ENCODE measurements around the gene TNF.

Gene TNF

DNA sequence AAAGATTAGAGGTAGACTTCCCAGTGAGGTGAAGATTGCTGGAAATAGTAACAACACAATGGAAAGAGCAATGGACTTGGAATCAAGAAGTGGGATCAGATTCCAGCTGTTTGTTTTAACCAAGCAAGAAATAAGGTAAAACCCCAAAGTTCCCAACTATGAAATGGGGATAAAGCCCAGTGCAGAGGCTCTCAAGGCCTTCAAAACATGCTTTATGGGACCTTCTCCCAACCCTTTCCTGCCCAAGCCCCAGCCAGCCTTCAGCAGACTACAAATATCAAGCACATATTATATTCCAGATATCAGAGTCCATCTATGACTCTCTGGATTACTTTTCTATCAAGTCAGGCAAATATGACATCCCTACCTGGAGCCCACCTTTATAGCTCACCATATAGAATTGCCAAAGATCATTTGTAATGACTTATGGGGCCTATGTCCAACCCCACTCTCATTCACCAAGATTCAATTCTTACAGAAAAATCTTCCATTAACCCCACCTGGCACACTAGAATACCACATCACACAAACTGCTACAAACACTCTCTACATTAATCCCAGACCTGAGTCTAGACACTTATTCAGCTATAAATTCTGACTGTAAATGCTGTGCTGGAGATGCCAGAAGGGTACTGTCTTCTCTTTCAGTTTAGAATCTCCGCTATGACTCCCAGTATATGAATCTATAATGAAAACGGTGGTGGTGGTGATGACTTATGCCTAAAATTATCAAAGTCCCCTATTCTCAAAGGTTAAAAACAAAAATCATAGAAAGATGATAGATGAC lies 39.6 kb upstream of the TNF start:
- Mint-ChIP-seq H3K36me3 (peaks cover 85% of the 10 kb centered on the region), H3K4me3 (no peak overlapping the region), H3K27me3 (no peaks in the 10 kb centered on the region), H3K4me1 (peaks cover 65% of the 10 kb centered on the region), H3K27ac (no peak overlapping the region), H3K9me3 (no peaks in the 10 kb centered on the region)
- CTCF ChIA-PET = interaction anchor here (1.4 kb wide), 1 partner anchor 62 kb away, joined by 5 read pairs; no protein-coding TSS in a partner anchor
- no peak for DNase-seq

GRCh38 chr6:31538805-31539400 lies 36.5 kb upstream of the TNF start:
- Mint-ChIP-seq H3K27ac (peak overlapping the region; percentile 6), H3K36me3 (peaks cover 67% of the 10 kb centered on the region), H3K27me3 (no peaks in the 10 kb centered on the region), H3K9me3 (no peaks in the 10 kb centered on the region), H3K4me1 (peaks cover 69% of the 10 kb centered on the region), H3K4me3 (peak overlapping the region; percentile 99)
- CTCF ChIA-PET = interaction anchor here (1.3 to 5.9 kb wide), 2 partner anchors 42 to 58 kb away, joined by 3 to 31 read pairs; no protein-coding TSS in a partner anchor
- no peak for DNase-seq

DNA sequence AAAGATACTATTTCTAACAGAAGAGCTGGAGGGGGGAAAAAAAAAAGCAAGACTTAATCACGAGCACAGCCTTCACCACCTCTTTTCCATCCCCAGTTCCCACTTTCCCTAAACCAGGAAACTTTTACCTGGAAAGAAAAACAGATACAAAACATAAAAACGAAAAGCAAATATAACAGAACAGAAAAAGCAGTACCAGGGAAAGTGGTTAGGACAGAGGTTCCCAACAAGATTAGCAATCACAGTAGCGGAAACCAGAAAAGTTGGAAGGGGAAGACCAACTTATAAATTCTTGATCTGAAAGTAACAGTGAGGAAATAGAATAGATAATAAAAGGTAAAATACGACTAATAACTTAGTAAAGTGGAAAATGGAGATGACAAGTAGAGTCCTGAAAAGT lies 34.7 kb upstream of the TNF start:
- DNase-seq = no peak
- peak overlapping the region; percentile 99 for H3K4me3 Mint-ChIP-seq

GRCh38 chr6:31541059-31541657 lies 34.2 kb upstream of the TNF start:
- no peaks in the 10 kb centered on the region for H3K27me3 Mint-ChIP-seq
- no peaks in the 10 kb centered on the region for H3K9me3 Mint-ChIP-seq
- H3K4me1 Mint-ChIP-seq = peaks cover 67% of the 10 kb centered on the region
- peak overlapping the region; percentile 98 for H3K27ac Mint-ChIP-seq
- CTCF ChIA-PET = interaction anchor here (0.7 to 5.9 kb wide), 8 partner anchors 10 to 144 kb away, joined by 3 to 31 read pairs (median 4); partner anchors contain the start of gene NCR3
- peak; percentile 80 for DNase-seq
- peaks cover 45% of the 10 kb centered on the region for H3K36me3 Mint-ChIP-seq
- H3K4me3 Mint-ChIP-seq = peak overlapping the region; percentile 99

More for the DNA sequence above, 34.7 kb upstream of the TNF start:
- peaks cover 68% of the 10 kb centered on the region for H3K4me1 Mint-ChIP-seq
- peak overlapping the region; percentile 98 for H3K27ac Mint-ChIP-seq
- no peaks in the 10 kb centered on the region for H3K27me3 Mint-ChIP-seq
- CTCF ChIA-PET = interaction anchor here (0.7 to 5.9 kb wide), 6 partner anchors 10 to 140 kb away, joined by 3 to 31 read pairs (median 9); no protein-coding TSS in a partner anchor
- no peaks in the 10 kb centered on the region for H3K9me3 Mint-ChIP-seq
- peaks cover 51% of the 10 kb centered on the region for H3K36me3 Mint-ChIP-seq

GRCh38 chr6:31541658-31542521 lies 33.5 kb upstream of the TNF start, which contains the start of gene DDX39B:
TSS of gene DDX39B (minus strand) at chr6:31542003. CDS start at chr6:31540532, 1,471 bp downstream.
- Mint-ChIP-seq H3K4me3 (peak within 1 kb of the TSS; percentile 99), H3K9me3 (no peaks in the 10 kb centered on the region), H3K36me3 (peaks cover 39% of the 10 kb centered on the region), H3K27ac (peak within 1 kb of the TSS; percentile 98), H3K27me3 (no peaks in the 10 kb centered on the region), H3K4me1 (peaks cover 68% of the 10 kb centered on the region)
- CTCF ChIA-PET = interaction anchor here (1.1 to 5.9 kb wide), 8 partner anchors 9 to 321 kb away, joined by 3 to 31 read pairs (median 4); partner anchors contain the start of gene NCR3
- peak; percentile 95 for DNase-seq

- no peaks in the 10 kb centered on the region for H3K9me3 Mint-ChIP-seq
- H3K4me3 Mint-ChIP-seq = peak overlapping the region; percentile 99
- H3K27me3 Mint-ChIP-seq = no peaks in the 10 kb centered on the region
- peaks cover 28% of the 10 kb centered on the region for H3K36me3 Mint-ChIP-seq
- peaks cover 74% of the 10 kb centered on the region for H3K4me1 Mint-ChIP-seq
- no peak for DNase-seq
- CTCF ChIA-PET = interaction anchor here (5.9 kb wide), 1 partner anchor 54 kb away, joined by 31 read pairs; no protein-coding TSS in a partner anchor
- no peak overlapping the region for H3K27ac Mint-ChIP-seq
These were observed 31.7 kb upstream of the TNF start for GRCh38 chr6:31543639-31544038.

DNA sequence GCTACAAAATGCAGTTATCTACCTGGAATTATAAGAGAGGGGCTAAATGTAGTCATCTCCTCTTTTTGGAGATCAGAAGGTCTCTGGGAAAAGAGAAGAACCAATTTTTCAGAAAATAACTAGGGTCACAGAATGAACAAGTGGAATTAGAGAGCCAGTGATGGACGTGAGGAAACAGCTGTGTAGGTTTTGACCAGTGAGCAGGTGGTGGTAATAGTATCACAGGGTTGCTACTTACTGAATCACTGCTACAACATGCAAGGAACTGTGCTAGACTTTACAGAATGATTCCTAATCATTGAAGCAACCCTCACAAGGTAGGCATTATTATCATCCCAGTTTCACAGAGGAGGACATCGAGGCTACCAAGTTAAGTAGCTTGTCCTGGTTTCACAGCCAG lies 30.7 kb upstream of the TNF start:
- H3K36me3 Mint-ChIP-seq = peaks cover 20% of the 10 kb centered on the region
- CTCF ChIA-PET = interaction anchor here (17.7 kb wide), 1 partner anchor 44 kb away, joined by 1087 read pairs; the partner anchor contains the start of genes LST1, LTB, NCR3 and TNF
- H3K4me1 Mint-ChIP-seq = peaks cover 73% of the 10 kb centered on the region
- no peak for DNase-seq
- no peak overlapping the region for H3K27ac Mint-ChIP-seq
- no peaks in the 10 kb centered on the region for H3K27me3 Mint-ChIP-seq
- H3K9me3 Mint-ChIP-seq = no peaks in the 10 kb centered on the region
- no peak overlapping the region for H3K4me3 Mint-ChIP-seq

GRCh38 chr6:31545291-31545690 lies 30.1 kb upstream of the TNF start:
- H3K36me3 Mint-ChIP-seq = peaks cover 19% of the 10 kb centered on the region
- H3K27ac Mint-ChIP-seq = no peak overlapping the region
- CTCF ChIA-PET = interaction anchor here (1.3 to 17.7 kb wide), 2 partner anchors 44 to 193 kb away, joined by 4 to 1087 read pairs; partner anchors contain the start of genes LST1, LTB, NCR3 and TNF
- no peak for DNase-seq
- no peak overlapping the region for H3K4me3 Mint-ChIP-seq
- peaks cover 67% of the 10 kb centered on the region for H3K4me1 Mint-ChIP-seq
- H3K27me3 Mint-ChIP-seq = no peaks in the 10 kb centered on the region
- H3K9me3 Mint-ChIP-seq = no peaks in the 10 kb centered on the region

- H3K36me3 Mint-ChIP-seq = peaks cover 15% of the 10 kb centered on the region
- peak; percentile 93 for DNase-seq
- H3K4me3 Mint-ChIP-seq = peak within 1 kb of the TSS; percentile 80
- H3K9me3 Mint-ChIP-seq = no peaks in the 10 kb centered on the region
- CTCF ChIA-PET = interaction anchor here (0.7 to 17.7 kb wide), 11 partner anchors 13 to 192 kb away, joined by 3 to 1087 read pairs (median 4); partner anchors contain the start of genes AIF1, LST1, LTB and NCR3
- peak within 1 kb of the TSS; percentile 90 for H3K27ac Mint-ChIP-seq
- peaks cover 68% of the 10 kb centered on the region for H3K4me1 Mint-ChIP-seq
- H3K27me3 Mint-ChIP-seq = no peaks in the 10 kb centered on the region
These were observed 28.9 kb upstream of the TNF start, which contains the start of gene ATP6V1G2 for GRCh38 chr6:31546339-31546957. TSS of gene ATP6V1G2 (minus strand) at chr6:31546608. CDS start at chr6:31546559, 49 bp downstream.

DNA sequence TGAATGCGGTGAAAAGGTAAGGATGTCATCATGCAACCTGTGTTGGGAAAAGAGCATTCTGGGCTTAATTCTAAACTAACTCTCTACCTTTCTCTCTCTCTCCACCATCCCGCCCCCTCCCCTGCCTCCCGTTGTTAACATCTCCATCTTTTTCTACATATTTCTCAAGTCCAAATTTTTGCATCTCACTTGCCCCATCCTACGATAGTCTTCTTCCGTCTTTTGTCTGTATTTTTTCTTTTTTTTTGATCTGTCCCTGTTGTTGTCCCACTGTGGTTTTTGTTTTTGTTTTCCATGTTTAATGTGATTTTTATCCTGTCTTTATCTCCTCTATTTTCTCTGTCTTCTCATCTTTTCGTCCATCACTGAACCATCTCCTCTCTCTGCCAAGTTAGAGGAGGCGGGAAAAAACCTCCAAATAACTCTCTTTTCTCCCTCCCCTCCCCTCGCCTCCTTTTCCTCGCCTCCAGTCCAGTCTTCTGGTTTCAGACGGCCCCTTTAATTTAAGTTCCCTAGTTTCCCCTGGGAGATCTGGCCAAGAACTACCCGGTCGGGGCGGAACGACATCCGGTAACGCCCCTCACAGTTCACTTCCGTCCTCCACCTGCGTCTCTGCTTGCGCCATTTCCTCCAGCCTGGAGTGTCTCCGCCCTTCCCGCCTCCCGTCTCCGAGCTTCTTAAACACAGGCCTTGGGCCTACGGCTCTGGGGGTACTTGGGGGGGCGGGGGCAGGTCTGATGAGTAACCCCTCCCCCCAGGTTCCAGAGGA lies 28.2 kb upstream of the TNF start, which contains the start of gene NFKBIL1:
Gene NFKBIL1, plus strand, starts transcription at position 651 of the 769 bp plus-strand sequence. Its CDS starts 87 bp downstream, at position 738.
- DNase-seq = peak; percentile 95
- no peaks in the 10 kb centered on the region for H3K27me3 Mint-ChIP-seq
- H3K4me1 Mint-ChIP-seq = peaks cover 72% of the 10 kb centered on the region
- peak within 1 kb of the TSS; percentile 80 for H3K4me3 Mint-ChIP-seq
- H3K36me3 Mint-ChIP-seq = peaks cover 13% of the 10 kb centered on the region
- peak within 1 kb of the TSS; percentile 90 for H3K27ac Mint-ChIP-seq
- no peaks in the 10 kb centered on the region for H3K9me3 Mint-ChIP-seq
- CTCF ChIA-PET = interaction anchor here (0.7 to 17.7 kb wide), 7 partner anchors 12 to 405 kb away, joined by 3 to 1087 read pairs (median 4); partner anchors contain the start of genes LST1, LTB, NCR3 and TNF

- H3K9me3 Mint-ChIP-seq = no peaks in the 10 kb centered on the region
- no peaks in the 10 kb centered on the region for H3K27me3 Mint-ChIP-seq
- peaks cover 68% of the 10 kb centered on the region for H3K4me1 Mint-ChIP-seq
- peaks cover 15% of the 10 kb centered on the region for H3K36me3 Mint-ChIP-seq
- no peak for DNase-seq
- CTCF ChIA-PET = interaction anchor here (0.7 to 17.7 kb wide), 5 partner anchors 41 to 404 kb away, joined by 3 to 1087 read pairs (median 3); partner anchors contain the start of genes LST1, LTB, NCR3 and TNF
- peak overlapping the region; percentile 90 for H3K27ac Mint-ChIP-seq
- H3K4me3 Mint-ChIP-seq = peak overlapping the region; percentile 80
These were observed 27.4 kb upstream of the TNF start for GRCh38 chr6:31547727-31548543.

All from activated naive CD4-positive, alpha-beta T cell treated with anti-CD3 and anti-CD28 coated beads, Interleukin-2, amount 10 ng/mL, durations not matched to agents 7 days and 5 days (primary cell).